Right renal cortex interstitium (tissue), 3 donors: ENCODE measurements around the gene HSPB7. TPM values are rescaled to one million over a fixed set of nuclear protein-coding genes. Genes with fewer than 3 reads are reported as not detected.
"Not testable (repeated sequence)": the region's sequence is repeated elsewhere in the genome, so short reads cannot be mapped to it uniquely, and the experiment has no call there.

Experiments
- DNase-seq, 3 donors: peaks; one replicate each; pipeline ENCODE4 v3.0.0-alpha.2; 2013; ENCODE audit warnings: low read depth in 3 of 3, low spot score in 2 of 3
- polyA plus RNA-seq, 3 donors: library from polyadenylated mRNA; unstranded; fragments of 120-200 nt; gene quantifications; one replicate each; pipeline ENCODE4 v1.2.1, GENCODE V29; 2013; ENCODE audit not compliant: insufficient read length in 3 of 3

Gene HSPB7
- polyA plus RNA-seq, 3 donors: 2.7 to 4.7 (median 3.9) TPM

GRCh38 chr1:16009678-16010077 is 8.2 kb downstream of the HSPB7 start:
- no peak for DNase-seq

GRCh38 chr1:16009030-16009460 is 8.8 kb downstream of the HSPB7 start:
- peak in 2 of 3 donors; percentile 63 to 64 for DNase-seq

GRCh38 chr1:16007671-16008341 is 10.0 kb downstream of the HSPB7 start:
- no peak for DNase-seq

- no peak for DNase-seq
Measured at GRCh38 chr1:16006552-16007485, 11.0 kb downstream of the HSPB7 start.

GRCh38 chr1:16006010-16006409 is 11.8 kb downstream of the HSPB7 start:
- DNase-seq: no peak

- DNase-seq: no peak
Measured at GRCh38 chr1:16005597-16005996, 12.2 kb downstream of the HSPB7 start.

- DNase-seq: not testable (repeated sequence)
Measured at GRCh38 chr1:16001274-16001673, 16.6 kb downstream of the HSPB7 start.

GRCh38 chr1:15998929-15999328 is 18.9 kb downstream of the HSPB7 start:
- no peak for DNase-seq

GRCh38 chr1:15997637-15998280 is 20.1 kb downstream of the HSPB7 start:
- no peak for DNase-seq

- no peak for DNase-seq
Measured at GRCh38 chr1:15997076-15997585, 20.7 kb downstream of the HSPB7 start.

- no peak for DNase-seq
Measured at GRCh38 chr1:15994590-15995351, 23.1 kb downstream of the HSPB7 start.

- no peak for DNase-seq
Measured at GRCh38 chr1:15994081-15994480, 23.8 kb downstream of the HSPB7 start.

- no peak for DNase-seq
Measured at GRCh38 chr1:15993666-15994065, 24.2 kb downstream of the HSPB7 start.

GRCh38 chr1:15992582-15993500 is 25.0 kb downstream of the HSPB7 start:
- DNase-seq: no peak

GRCh38 chr1:15992187-15992553 is 25.7 kb downstream of the HSPB7 start:
- no peak for DNase-seq

- DNase-seq: no peak
Measured at GRCh38 chr1:15991427-15992186, 26.2 kb downstream of the HSPB7 start.

GRCh38 chr1:15989776-15990175 is 28.1 kb downstream of the HSPB7 start:
- DNase-seq: no peak

GRCh38 chr1:15988856-15989736 is 28.7 kb downstream of the HSPB7 start:
- DNase-seq: no peak
